Aorta (tissue), 5 donors: ENCODE measurements around the gene MCF2L. TPM values are rescaled to one million over a fixed set of nuclear protein-coding genes. Genes with fewer than 3 reads are reported as not detected.

Experiments
- ATAC-seq: fragments of 200-7000 bp; cut with Tn5 transposase; one replicate; pipeline ENCODE4 v1.9.1; 2022; ENCODE audit warnings: moderate library complexity; ENCODE audit not compliant: low FRiP score
- DNase-seq, 2 donors: peaks; one replicate each; pipeline ENCODE4 v3.0.0-alpha.2; 2020
- H3K27ac ChIP-seq, 2 donors: one replicate each; pipeline ENCODE4 v1.5.1; 2013; ENCODE audit warnings: low read length in 2 of 2, mild to moderate bottlenecking in 2 of 2, moderate library complexity in 2 of 2, control low read depth in 1 of 2, inconsistent platforms in 1 of 2, low read depth in 1 of 2
- H3K27me3 ChIP-seq, 2 donors: one replicate each; pipeline ENCODE4 v1.6.1; 2013; ENCODE audit warnings: control low read depth in 1 of 2, low read length in 1 of 2, mild to moderate bottlenecking in 1 of 2, moderate library complexity in 1 of 2; ENCODE audit not compliant: insufficient read depth in 2 of 2, control insufficient read depth in 1 of 2
- H3K36me3 ChIP-seq, 2 donors: one replicate each; pipeline ENCODE4 v1.6.1; 2013; ENCODE audit warnings: control low read depth in 1 of 2, low read length in 1 of 2, mild to moderate bottlenecking in 1 of 2; ENCODE audit not compliant: insufficient read depth in 2 of 2, control insufficient read depth in 1 of 2
- H3K4me1 ChIP-seq, 2 donors: one replicate each; pipeline ENCODE4 v1.6.1; 2013; ENCODE audit warnings: low read length in 2 of 2, control low read depth in 1 of 2, mild to moderate bottlenecking in 1 of 2, moderate library complexity in 1 of 2; ENCODE audit not compliant: insufficient read depth in 2 of 2, control insufficient read depth in 1 of 2
- H3K4me3 ChIP-seq, 2 donors: one replicate each; pipeline ENCODE4 v1.5.1; 2013; ENCODE audit warnings: low read length in 2 of 2, control low read depth in 1 of 2, mild to moderate bottlenecking in 1 of 2
- H3K9me3 ChIP-seq: one replicate; pipeline ENCODE4 v1.6.1; 2013; ENCODE audit warnings: mild to moderate bottlenecking, low read length; ENCODE audit not compliant: control insufficient read depth
- WGBS, 2 donors: extraction: QIAGEN DNeasy Blood & Tissue Kit; methylation state at CpG; one replicate each; pipeline ENCODE4 v1.1.7; 2013; 5-methylcytosine and 5-hydroxymethylcytosine counted together
- intact Hi-C, 2 donors: fragments of 100-400 bp; cut with DNase I; formaldehyde crosslinking; loops; one replicate each; pipeline versions ENCODE4 v1.14.2 to v1.15.0; 2022
- long read RNA-seq, 2 donors: library from polyadenylated mRNA; unstranded; transcript quantifications; one replicate each; pipeline ENCODE4 v2.0.0, GENCODE V29; 2020 to 2021
- polyA plus RNA-seq, 2 donors: library from polyadenylated mRNA; stranded (reverse); fragments of 200-250 nt; gene quantifications; one replicate each; pipeline ENCODE4 v1.2.3, GENCODE V29; 2013
- total RNA-seq, 2 donors: library from RNA; stranded (reverse); fragmentation: NEBNext Ultra II Directional; extraction: Animal tissue kit (Norgen Biotek cat#: 25700); gene quantifications; one replicate each; pipeline ENCODE4 v1.2.1, GENCODE V29; 2021
- donor health status: healthy with polysubstance abuse.
- donor health status: Bipolar disorder and iron deficiency.
- donor health status: DM: no; HTN: no; CAD: no.
- donor health status: DM: no; HTN: no; CAD: no.
- donor health status: DM: yes; HTN: yes; CAD: no.

MCF2L gene
- 10 to 100 TPM; 49.2 to 73.3 TPM for total RNA-seq
- polyA plus RNA-seq = 1 to 10 TPM; 3.2 to 6.0 TPM
- long read RNA-seq, donor 1, partial matches to known transcripts = 1 of 7 reads
- long read RNA-seq, donor 1, other reads (novel, unspliced or antisense) = 6 of 7 reads
- long read RNA-seq, donor 2, partial matches to known transcripts = 7 of 24 reads
- long read RNA-seq, donor 2, other reads (novel, unspliced or antisense) = 15 of 24 reads

DNA sequence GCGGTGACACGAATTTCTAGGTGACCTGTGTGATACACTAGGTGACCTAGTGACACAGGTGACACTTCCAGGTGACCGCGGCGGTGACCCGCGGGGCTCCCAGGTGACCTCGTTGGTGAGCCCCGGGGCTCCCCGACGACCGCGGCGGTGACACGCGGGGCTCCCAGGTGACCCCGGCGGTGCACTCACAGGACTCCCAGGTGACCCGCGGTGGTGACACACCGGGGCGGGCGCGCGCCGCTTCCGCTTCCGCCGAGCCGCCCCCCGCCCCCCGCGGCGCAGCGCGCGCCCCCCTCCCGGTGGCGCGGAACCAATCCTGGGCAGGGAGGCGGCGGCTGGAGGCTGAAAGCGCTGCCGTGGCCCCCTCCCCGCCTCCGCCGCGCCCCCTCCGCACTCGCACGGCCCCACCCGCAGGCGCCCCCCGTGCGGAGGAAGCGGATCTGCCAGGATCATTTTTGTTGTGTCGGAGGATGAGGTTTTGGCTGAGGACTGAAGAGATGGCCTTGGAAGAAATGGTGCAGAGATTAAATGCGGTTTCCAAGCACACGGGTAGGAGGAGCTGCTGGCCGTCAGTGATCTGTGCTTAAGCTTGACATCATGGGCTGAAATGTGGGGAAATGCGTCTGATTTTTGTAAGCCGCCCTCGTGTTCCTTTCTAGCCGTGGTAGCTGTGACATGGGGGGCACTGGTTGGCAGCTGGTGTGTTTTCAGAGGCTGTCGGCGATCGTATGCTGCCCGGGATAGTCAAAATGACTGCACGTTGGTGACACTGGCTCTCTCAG is at the start of gene MCF2L:
MCF2L (plus strand) TSS at position 305 of the 782 bp plus-strand sequence; CDS start at position 471, 166 bp downstream.
- Histone ChIP-seq H3K27me3 (no peaks in the 10 kb centered on the region), H3K9me3 (peaks cover 1% of the 10 kb centered on the region), H3K27ac (no peak within 1 kb of the TSS), H3K36me3 (no peaks in the 10 kb centered on the region), H3K4me1 (no peaks in the 10 kb centered on the region), H3K4me3 (peak within 1 kb of the TSS; percentile 4 to 40)
- intact Hi-C loops = no loop called here
- ATAC-seq (no peak), DNase-seq (peak in 1 of 2 donors; percentile 75)
- WGBS, 2 donors = 0 to 1% methylated on average over 61 to 69 of the region's 69 CpGs

- H3K27me3 ChIP-seq = no peaks in the 10 kb centered on the region
- H3K36me3 ChIP-seq = no peaks in the 10 kb centered on the region
- no peak overlapping the region for H3K27ac ChIP-seq
- no peak for ATAC-seq
- H3K9me3 ChIP-seq = peaks cover 3% of the 10 kb centered on the region
- intact Hi-C loops = no loop called here
- DNase-seq = no peak
- no peak overlapping the region for H3K4me3 ChIP-seq
- no peaks in the 10 kb centered on the region for H3K4me1 ChIP-seq
- WGBS, 2 donors = 85 to 90% methylated on average over 12 of the region's 12 CpGs
Observed at GRCh38 chr13:112923962-112924361, 45.1 kb upstream of the MCF2L start.

GRCh38 chr13:112924365-112924764 is 44.6 kb upstream of the MCF2L start:
- 86 to 92% methylated on average over 2 of the region's 2 CpGs for WGBS, 2 donors
- DNase-seq = no peak
- no peaks in the 10 kb centered on the region for H3K27me3 ChIP-seq

DNA sequence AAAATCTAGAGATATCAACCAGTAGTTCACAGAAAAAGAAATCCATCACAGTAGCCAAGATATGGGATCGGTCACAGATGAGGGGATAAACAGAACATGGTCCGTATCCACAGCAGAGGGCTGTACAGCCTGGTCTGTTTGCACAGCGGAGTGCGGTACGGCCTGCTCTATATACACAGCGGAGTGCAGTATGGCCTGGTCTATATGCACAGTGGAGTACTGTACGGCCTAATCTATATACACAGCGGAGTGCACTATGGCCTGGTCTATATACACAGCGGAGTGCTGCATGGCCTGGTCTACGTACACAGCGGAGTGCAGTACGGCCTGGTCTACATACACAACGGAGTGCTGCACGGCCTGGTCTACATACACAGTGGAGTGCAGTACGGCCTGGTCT is 43.0 kb upstream of the MCF2L start:
- no peak for DNase-seq
- Histone ChIP-seq H3K9me3 (peaks cover 3% of the 10 kb centered on the region), H3K36me3 (no peaks in the 10 kb centered on the region), H3K4me3 (no peak overlapping the region), H3K27ac (no peak overlapping the region), H3K27me3 (no peaks in the 10 kb centered on the region), H3K4me1 (no peaks in the 10 kb centered on the region)
- intact Hi-C loops = no loop called here
- WGBS, 2 donors = 92 to 98% methylated on average over 15 of the region's 15 CpGs
- no peak for ATAC-seq

More at GRCh38 chr13:112924365-112924764, 44.6 kb upstream of the MCF2L start:
- Histone ChIP-seq H3K4me1 (no peaks in the 10 kb centered on the region), H3K36me3 (no peaks in the 10 kb centered on the region), H3K9me3 (peaks cover 3% of the 10 kb centered on the region), H3K4me3 (no peak overlapping the region), H3K27ac (no peak overlapping the region)
- intact Hi-C loops = no loop called here
- ATAC-seq = no peak

GRCh38 chr13:112926993-112927392 is 42.0 kb upstream of the MCF2L start:
- intact Hi-C loops = no loop called here

GRCh38 chr13:112928020-112928971 is 40.7 kb upstream of the MCF2L start:
- H3K4me3 ChIP-seq = no peak overlapping the region
- 47 to 66% methylated on average over 21 of the region's 21 CpGs for WGBS, 2 donors
- H3K9me3 ChIP-seq = peaks cover 3% of the 10 kb centered on the region
- no peaks in the 10 kb centered on the region for H3K36me3 ChIP-seq
- no peaks in the 10 kb centered on the region for H3K27me3 ChIP-seq
- H3K4me1 ChIP-seq = no peaks in the 10 kb centered on the region
- DNase-seq (no peak), ATAC-seq (no peak)
- intact Hi-C loops = no loop called here
- H3K27ac ChIP-seq = no peak overlapping the region

More at GRCh38 chr13:112926993-112927392, 42.0 kb upstream of the MCF2L start:
- Histone ChIP-seq H3K36me3 (no peaks in the 10 kb centered on the region), H3K9me3 (peaks cover 3% of the 10 kb centered on the region), H3K4me3 (no peak overlapping the region), H3K27ac (no peak overlapping the region), H3K27me3 (no peaks in the 10 kb centered on the region), H3K4me1 (no peaks in the 10 kb centered on the region)
- no peak for DNase-seq
- WGBS, 2 donors = 80 to 81% methylated on average over 5 of the region's 5 CpGs
- ATAC-seq = no peak

DNA sequence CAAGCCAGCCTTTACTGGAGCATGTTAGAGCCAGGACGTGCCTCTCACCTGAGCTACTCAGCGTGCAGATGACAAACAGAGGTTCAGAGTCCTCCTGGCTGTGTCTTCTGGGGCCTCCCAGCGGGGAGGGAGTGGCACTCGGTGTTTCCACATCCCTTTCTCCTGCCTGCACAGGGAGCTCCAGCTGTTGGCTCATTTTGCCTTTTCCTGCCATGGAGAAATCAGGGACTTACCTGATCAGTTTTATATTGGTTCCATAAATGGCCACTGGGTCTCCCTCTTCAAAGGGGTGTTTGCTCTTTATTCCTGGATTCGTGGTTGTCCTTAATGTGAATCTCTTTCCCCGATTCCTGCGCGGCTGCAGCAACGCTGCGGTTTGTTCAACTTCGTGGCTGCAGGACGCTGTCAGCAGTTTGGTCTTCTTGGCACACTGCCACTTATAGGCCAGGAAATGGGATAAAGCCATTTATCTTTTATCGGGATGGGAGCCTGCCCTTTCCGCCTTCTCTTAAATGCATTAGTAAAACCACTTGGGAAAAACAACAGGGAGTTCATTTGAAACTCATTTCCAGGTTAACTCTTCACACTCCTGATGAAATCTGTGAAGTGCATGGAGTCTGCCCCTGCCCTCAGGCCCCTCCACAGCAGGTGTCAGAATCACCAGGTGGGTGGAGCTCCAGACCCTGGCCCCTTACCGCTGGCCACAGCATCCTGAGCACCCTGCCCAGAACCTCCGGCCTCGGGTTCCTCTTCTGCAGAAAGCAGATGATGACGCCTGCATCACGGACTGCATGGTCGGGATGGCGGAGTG is 39.8 kb upstream of the MCF2L start:
- H3K9me3 ChIP-seq = no peaks in the 10 kb centered on the region
- WGBS, 2 donors = 15 to 33% methylated on average over 21 of the region's 21 CpGs

DNA sequence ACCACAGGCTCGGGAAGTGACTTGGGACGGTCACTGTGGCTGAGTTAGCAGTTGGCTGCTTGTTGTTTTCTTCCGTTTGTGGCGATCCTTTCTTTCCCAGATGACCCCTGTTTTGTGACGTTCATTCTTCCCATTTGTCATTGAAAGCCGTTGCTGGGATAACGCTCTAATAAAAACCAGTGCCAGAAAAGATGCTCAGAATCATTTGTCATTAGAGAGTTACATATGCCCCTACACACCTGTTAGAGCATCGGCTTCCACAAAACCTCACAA is 39.3 kb upstream of the MCF2L start:
- WGBS, 2 donors = 26 to 65% methylated on average over 8 of the region's 8 CpGs
- H3K9me3 ChIP-seq = no peaks in the 10 kb centered on the region
- H3K27ac ChIP-seq = no peak overlapping the region
- no peaks in the 10 kb centered on the region for H3K27me3 ChIP-seq
- DNase-seq = no peak
- no peaks in the 10 kb centered on the region for H3K36me3 ChIP-seq
- no peak for ATAC-seq
- no peaks in the 10 kb centered on the region for H3K4me1 ChIP-seq
- intact Hi-C loops = no loop called here
- no peak overlapping the region for H3K4me3 ChIP-seq

More for the DNA sequence above, 39.8 kb upstream of the MCF2L start:
- no peak overlapping the region for H3K27ac ChIP-seq
- H3K27me3 ChIP-seq = no peaks in the 10 kb centered on the region
- intact Hi-C loops = no loop called here
- H3K4me3 ChIP-seq = no peak overlapping the region
- H3K36me3 ChIP-seq = no peaks in the 10 kb centered on the region
- no peaks in the 10 kb centered on the region for H3K4me1 ChIP-seq
- ATAC-seq = no peak
- DNase-seq = peak in 1 of 2 donors; percentile 78
